IMR-90 (cell line): ENCODE measurements around the gene CCDC30. TPM values are rescaled to one million over a fixed set of nuclear protein-coding genes. Genes with fewer than 3 reads are reported as not detected.

Source experiments
- ATAC-seq: fragments of 200-7000 bp; cut with Tn5 transposase; 2 replicates; pipeline ENCODE4 v1.9.1; 2020; ENCODE audit warnings: low read depth, mild to moderate bottlenecking, moderate library complexity
- BruUV-seq: library from RNA; stranded (reverse); fragments of 400-500 nt; replicated peaks from 2 replicates; lab custom pipeline; 2021; lab: Mats Ljungman, UMichigan
- CTCF ChIA-PET: fragments of 300-600 bp; formaldehyde crosslinking; extraction: SDS; loops from one replicate; lab custom pipeline; 2021; ENCODE audit warnings: antibody characterized with exemption; lab: Yijun Ruan, JAX
- POLR2A ChIA-PET: fragments of 300-600 bp; sonication (Branson Sonifier 250); formaldehyde crosslinking; loops from one replicate; lab custom pipeline; 2022; ENCODE audit warnings: antibody characterized with exemption; ENCODE audit not compliant: unreplicated experiment; lab: Charles Lee
- DNase-seq: peaks from one replicate; pipeline ENCODE4 v3.0.0; 2013
- H2AFZ ChIP-seq: replicated peaks from 2 replicates; pipeline ENCODE3; 2013; ENCODE audit warnings: low read length, mild to moderate bottlenecking; ENCODE audit not compliant: poor library complexity
- H2AK5ac ChIP-seq: 2 replicates; pipeline ENCODE4 v1.6.1; 2013; ENCODE audit warnings: low read depth, low read length, inconsistent platforms
- H2AK9ac ChIP-seq: replicated peaks from 2 replicates; pipeline ENCODE3; 2013; ENCODE audit warnings: mild to moderate bottlenecking, low read depth, low read length, moderate library complexity; ENCODE audit not compliant: poor library complexity
- H2BK120ac ChIP-seq: 2 replicates; pipeline ENCODE4 v1.6.1; 2013; ENCODE audit warnings: low read depth, low read length, inconsistent platforms
- H2BK15ac ChIP-seq: 3 replicates; pipeline ENCODE4 v1.6.1; 2013; ENCODE audit warnings: low read depth, low read length, inconsistent platforms
- H2BK20ac ChIP-seq: 2 replicates; pipeline ENCODE4 v1.6.1; 2013; ENCODE audit warnings: low read depth, mild to moderate bottlenecking, inconsistent platforms, low read length, moderate library complexity
- H2BK5ac ChIP-seq: 2 replicates; pipeline ENCODE4 v1.6.1; 2013; ENCODE audit warnings: mild to moderate bottlenecking, low read depth, low read length, inconsistent platforms; ENCODE audit not compliant: poor library complexity, severe bottlenecking
- H3K14ac ChIP-seq: replicated peaks from 2 replicates; pipeline ENCODE4 v1.6.1; 2013; ENCODE audit warnings: low read depth, low read length, inconsistent platforms
- H3K18ac ChIP-seq: 2 replicates; pipeline ENCODE4 v1.6.1; 2013; ENCODE audit warnings: low read depth, low read length, control low read depth
- H3K23ac ChIP-seq: 2 replicates; pipeline ENCODE4 v1.6.1; 2013; ENCODE audit warnings: low read depth, low read length, inconsistent platforms
- H3K27ac ChIP-seq: 2 replicates; pipeline ENCODE4 v1.5.1; 2013; ENCODE audit warnings: mild to moderate bottlenecking, control low read depth, low read length; ENCODE audit not compliant: insufficient read depth
- H3K27me3 ChIP-seq: 2 replicates; pipeline ENCODE4 v1.6.1; 2013; ENCODE audit warnings: low read length; ENCODE audit not compliant: control insufficient read depth, insufficient read depth
- H3K36me3 ChIP-seq: 2 replicates; pipeline ENCODE4 v1.6.1; 2013; ENCODE audit warnings: low read length, mixed read lengths; ENCODE audit not compliant: control insufficient read depth, insufficient read depth
- H3K4ac ChIP-seq: 2 replicates; pipeline ENCODE4 v1.6.1; 2013; ENCODE audit warnings: low read depth, low read length, inconsistent platforms
- H3K4me1 ChIP-seq: 2 replicates; pipeline ENCODE4 v1.6.1; 2013; ENCODE audit warnings: low read length, mixed read lengths; ENCODE audit not compliant: control insufficient read depth, insufficient read depth
- H3K4me2 ChIP-seq: 2 replicates; pipeline ENCODE4 v1.6.1; 2013; ENCODE audit warnings: low read depth, mild to moderate bottlenecking, control low read depth, low read length, moderate library complexity
- H3K4me3 ChIP-seq: 2 replicates; pipeline ENCODE4 v1.5.1; 2013; ENCODE audit warnings: low read depth, mild to moderate bottlenecking, control low read depth, low read length, moderate library complexity; ENCODE audit not compliant: insufficient read depth
- H3K56ac ChIP-seq: 2 replicates; pipeline ENCODE4 v1.6.1; 2013; ENCODE audit warnings: low read length, inconsistent platforms; ENCODE audit not compliant: insufficient read depth; ENCODE audit errors: extremely low read depth
- H3K79me1 ChIP-seq, 2 experiments: 2 replicates each; pipeline ENCODE4 v1.6.1; 2013; ENCODE audit warnings: low read length in 2 of 2, inconsistent platforms in 1 of 2, low read depth in 1 of 2
- H3K9ac ChIP-seq: 2 replicates; pipeline ENCODE4 v1.6.1; 2013; ENCODE audit warnings: low read depth, low read length, control low read depth
- H3K9me1 ChIP-seq: 2 replicates; pipeline ENCODE4 v1.6.1; 2013; ENCODE audit warnings: low read length, inconsistent platforms; ENCODE audit not compliant: insufficient read depth
- H3K9me3 ChIP-seq: 2 replicates; pipeline ENCODE4 v1.6.1; 2013; ENCODE audit warnings: low read length; ENCODE audit not compliant: control insufficient read depth, insufficient read depth
- H4K20me1 ChIP-seq: 2 replicates; pipeline ENCODE4 v1.6.1; 2013; ENCODE audit warnings: low read length, inconsistent platforms; ENCODE audit not compliant: insufficient read depth
- H4K5ac ChIP-seq: 2 replicates; pipeline ENCODE4 v1.6.1; 2013; ENCODE audit warnings: mild to moderate bottlenecking, low read depth, low read length, control low read depth
- H4K8ac ChIP-seq, 2 experiments: 2 replicates each; pipeline ENCODE4 v1.6.1; 2013; ENCODE audit warnings: low read depth in 2 of 2, low read length in 2 of 2, control low read depth in 1 of 2, inconsistent platforms in 1 of 2
- H4K91ac ChIP-seq: 2 replicates; pipeline ENCODE4 v1.6.1; 2013; ENCODE audit warnings: low read depth, low read length, inconsistent platforms; ENCODE audit not compliant: insufficient read depth
- MAZ ChIP-seq: IDR thresholded peaks from 2 replicates; pipeline ENCODE4 v1.6.1; 2012; ENCODE audit warnings: low read depth, mild to moderate bottlenecking, low read length, improper control_type of control experiment, moderate library complexity, borderline replicate concordance
- WGBS, 2 experiments: methylation state at CpG; one replicate each; pipeline versions ENCODE4 v1.1.5 to v1.1.7; 2013; ENCODE audit warnings: missing lambda C conversion rate in 2 of 2; ENCODE audit not compliant: insufficient read length in 1 of 2; ENCODE audit errors: extremely low coverage in 2 of 2; 5-methylcytosine and 5-hydroxymethylcytosine counted together
- dilution Hi-C: fragments of 300-500 bp; cut with HindIII; formaldehyde crosslinking; loops from one replicate; pipeline ENCODE4 v1.14.3; 2018; ENCODE audit warnings: low sequenced_read_pairs; ENCODE audit not compliant: unreplicated experiment
- in situ Hi-C: fragments of 300-500 bp; cut with MboI; formaldehyde crosslinking; loops from 3 replicates; pipeline ENCODE4 v1.14.3; 2019; ENCODE audit warnings: low sequenced_read_pairs, inconsistent platforms, mixed read lengths
- intact Hi-C: fragments of 100-400 bp; cut with micrococcal nuclease; formaldehyde crosslinking; loops from 2 replicates; pipeline ENCODE4 v1.10.0; 2022
- polyA plus RNA-seq, 3 experiments: library from polyadenylated mRNA; depleted of rRNA; stranded (reverse); fragments of >200 nt; gene quantifications; 2 replicates each; pipeline ENCODE4 v1.2.3, GENCODE V29; 2012; ENCODE audit warnings: low replicate concordance in 1 of 3
- total RNA-seq: library from RNA; depleted of rRNA; stranded (reverse); fragments of >200 nt; gene quantifications from 2 replicates; pipeline ENCODE4 v1.2.3, GENCODE V29; 2012

The CCDC30 gene
- total and polyA plus RNA-seq, 2 of the 4 experiments (the other 2 are of a cell fraction) = 0.14 to 0.18 TPM

- H3K14ac ChIP-seq = no peak overlapping the region
- H3K9ac ChIP-seq = no peak overlapping the region
- ChIA-PET POLR2A (no interaction called here), CTCF (no interaction called here)
- H2BK20ac ChIP-seq = no peak overlapping the region
- no peak overlapping the region for H4K5ac ChIP-seq
- intact Hi-C loops (no loop called here), in situ Hi-C loops (no loop called here), dilution Hi-C loops (no loop called here)
- H3K4ac ChIP-seq = no peak overlapping the region
- H4K91ac ChIP-seq = no peak overlapping the region
- no peak overlapping the region for H3K27ac ChIP-seq
- no peak overlapping the region for H2AK5ac ChIP-seq
- no peak overlapping the region for H2BK120ac ChIP-seq
- no peak overlapping the region for H3K23ac ChIP-seq
- no peak overlapping the region for H4K8ac ChIP-seq
- H3K36me3 ChIP-seq = no peaks in the 10 kb centered on the region
- WGBS, 2 experiments = no CpG with 5 or more reads among the region's 2 CpGs
- no peak overlapping the region for H2AFZ ChIP-seq
- BruUV-seq = no TSS peak
- TF ChIP-seq MAZ = no peak
- H3K27me3 ChIP-seq = no peaks in the 10 kb centered on the region
- no peak overlapping the region for H3K56ac ChIP-seq
- no peak overlapping the region for H2AK9ac ChIP-seq
- no peaks in the 10 kb centered on the region for H3K4me1 ChIP-seq
- no peaks in the 10 kb centered on the region for H3K79me1 ChIP-seq
- no peaks in the 10 kb centered on the region for H3K9me1 ChIP-seq
- H2BK5ac ChIP-seq = no peak overlapping the region
- H2BK15ac ChIP-seq = no peak overlapping the region
- H3K9me3 ChIP-seq = peaks cover 12% of the 10 kb centered on the region
- no peak overlapping the region for H3K18ac ChIP-seq
- ATAC-seq = no peak
- DNase-seq = no peak
- H4K20me1 ChIP-seq = no peaks in the 10 kb centered on the region
- H3K4me3 ChIP-seq = no peak overlapping the region
- H3K4me2 ChIP-seq = no peak overlapping the region
These were observed 41.5 kb downstream of the CCDC30 start for GRCh38 chr1:42504535-42505128.
